K562 (cell line): ENCODE results near the gene CHRNA3. TPM values are rescaled to one million over a fixed set of nuclear protein-coding genes. Genes with fewer than 3 reads are reported as not detected.

Experiments used
- CBX8 ChIP-seq: fragments of 200-600 bp; sonication (generic); IDR thresholded peaks from 2 replicates; pipeline ENCODE4 v1.6.1; 2012; ENCODE audit warnings: borderline replicate concordance, mixed run types, low read depth, mild to moderate bottlenecking, moderate library complexity, mixed read lengths, low read length, control low read depth, inconsistent platforms; ENCODE audit not compliant: poor library complexity, severe bottlenecking; ENCODE audit errors: extremely low read depth
- CREM ChIP-seq: IDR thresholded peaks from 2 replicates; pipeline ENCODE4 v1.6.1; 2014; ENCODE audit warnings: antibody characterized with exemption, low read depth
- E2F1 ChIP-seq: sonication (generic); formaldehyde crosslinking; IDR thresholded peaks from 2 replicates; pipeline ENCODE4 v1.8.1; 2023; ENCODE audit warnings: mild to moderate bottlenecking, missing genetic modification reagents, moderate library complexity
- FUS ChIP-seq: fragments of 200-400 bp; formaldehyde crosslinking; optimal IDR thresholded peaks from 2 replicates; pipeline ENCODE3; 2017; ENCODE audit warnings: low read depth, low read length
- GATA2 ChIP-seq: sonication (generic); formaldehyde crosslinking; IDR thresholded peaks from 2 replicates; pipeline ENCODE4 v1.4.0; 2020; ENCODE audit warnings: mild to moderate bottlenecking, missing genetic modification reagents
- HDAC3 ChIP-seq: fragments of 450-650 bp; IDR thresholded peaks from 2 replicates; pipeline ENCODE4 v1.6.1; 2018; ENCODE audit warnings: borderline replicate concordance, mild to moderate bottlenecking, moderate library complexity; ENCODE audit not compliant: partially characterized antibody
- HINFP ChIP-seq: fragments of 450-650 bp; conservative IDR thresholded peaks from 2 replicates; pipeline ENCODE4 v1.6.1; 2016; ENCODE audit warnings: missing genetic modification characterization, low read depth, mild to moderate bottlenecking, control low read depth, missing compliant biosample characterization
- HNRNPK ChIP-seq: fragments of 200-400 bp; formaldehyde crosslinking; IDR thresholded peaks from one replicate; pipeline ENCODE4 v1.6.1; 2018; ENCODE audit warnings: mild to moderate bottlenecking, low read depth, low read length; ENCODE audit not compliant: poor library complexity, severe bottlenecking
- IFI16 ChIP-seq: fragments of 250-450 bp; sonication (Bioruptor Pico); IDR thresholded peaks from 2 replicates; pipeline ENCODE4 v2.1.2; 2022; ENCODE audit warnings: mild to moderate bottlenecking, inconsistent platforms
- KDM5B ChIP-seq: fragments of 200-600 bp; sonication (generic); IDR thresholded peaks from 2 replicates; pipeline ENCODE4 v1.6.1; 2012; ENCODE audit warnings: low read depth, mild to moderate bottlenecking, moderate library complexity, low read length, control low read depth, inconsistent platforms; ENCODE audit not compliant: insufficient replicate concordance
- LCOR ChIP-seq: sonication (generic); formaldehyde crosslinking; IDR thresholded peaks from 2 replicates; pipeline ENCODE4 v1.8.0; 2022; ENCODE audit warnings: mild to moderate bottlenecking, missing genetic modification reagents
- RBBP5 ChIP-seq: fragments of 200-600 bp; sonication (generic); IDR thresholded peaks from 2 replicates; pipeline ENCODE4 v1.6.1; 2012; ENCODE audit warnings: borderline replicate concordance, mild to moderate bottlenecking, low read length, control low read depth, inconsistent platforms; ENCODE audit not compliant: insufficient read depth, poor library complexity, severe bottlenecking
- SIRT6 ChIP-seq: IDR thresholded peaks from one replicate; pipeline ENCODE4 v1.6.1; 2012; ENCODE audit warnings: low read depth, mild to moderate bottlenecking, control low read depth, inconsistent platforms, low read length, moderate library complexity
- SRSF1 ChIP-seq: fragments of 200-400 bp; formaldehyde crosslinking; IDR thresholded peaks from 2 replicates; pipeline ENCODE4 v1.6.1; 2017; ENCODE audit warnings: mild to moderate bottlenecking, low read depth, low read length, moderate library complexity
- SRSF9 ChIP-seq: fragments of 200-400 bp; formaldehyde crosslinking; IDR thresholded peaks from 2 replicates; pipeline ENCODE4 v1.6.1; 2017; ENCODE audit warnings: low read depth, low read length, borderline replicate concordance
- TEAD4 ChIP-seq, 2 experiments: sonication (generic) in 1 of 2; formaldehyde crosslinking in 1 of 2; IDR thresholded peaks; 2 replicates each; pipeline versions ENCODE4 v1.6.1 to v1.8.0; 2012 to 2022; ENCODE audit warnings: borderline replicate concordance in 1 of 2, inconsistent platforms in 1 of 2, low read length in 1 of 2, mild to moderate bottlenecking in 1 of 2, missing genetic modification reagents in 1 of 2
- THRAP3 ChIP-seq: fragments of 450-650 bp; IDR thresholded peaks from 2 replicates; pipeline ENCODE4 v1.6.1; 2016; ENCODE audit warnings: mild to moderate bottlenecking, inconsistent platforms, borderline replicate concordance
- YBX1 ChIP-seq: fragments of 450-650 bp; IDR thresholded peaks from 2 replicates; pipeline ENCODE4 v1.7.1; 2016; ENCODE audit warnings: mild to moderate bottlenecking
- ZNF277 ChIP-seq: fragments of 250-450 bp; sonication (Bioruptor Pico); IDR thresholded peaks from 2 replicates; pipeline ENCODE4 v1.8.0; 2022; ENCODE audit warnings: inconsistent platforms, mild to moderate bottlenecking, moderate library complexity, borderline replicate concordance
- ZNF699 ChIP-seq: fragments of 250-450 bp; sonication (Bioruptor Pico); IDR thresholded peaks from 2 replicates; pipeline ENCODE4 v1.8.0; 2021; ENCODE audit warnings: mild to moderate bottlenecking, moderate library complexity; ENCODE audit not compliant: insufficient replicate concordance
- polyA plus RNA-seq, 8 experiments: library from polyadenylated mRNA; depleted of rRNA in 4 of 8; stranded (reverse) in 5 of 8; unstranded in 3 of 8; fragments of >200 nt; fragmentation: Nextera tagmentation in 2 of 8; fragmentation: Illumina TruSeq in 1 of 8; extraction: Ambion mirVana in 2 of 8; extraction: Trizol in 1 of 8; gene quantifications; 2 replicates each; pipeline versions ENCODE4 v1.2.1 to v1.2.3, GENCODE V29; 2011 to 2014; ENCODE audit warnings: inconsistent platforms in 1 of 8, missing spikeins in 1 of 8
- total RNA-seq, 7 experiments: library from RNA; depleted of rRNA in 6 of 7; stranded (reverse); fragments of >200 nt in 6 of 7; fragmentation: Illumina TruSeq in 2 of 7; extraction: Trizol in 2 of 7; gene quantifications; 2 replicates each; pipeline versions ENCODE4 v1.2.1 to v1.2.3, GENCODE V29; 2011 to 2021; ENCODE audit warnings: low replicate concordance in 1 of 7
- TF ChIP-seq, protein P1 (sequence below): fragments of 450-650 bp; conservative IDR thresholded peaks from 2 replicates; pipeline ENCODE4 v1.6.1; 2016; ENCODE audit warnings: missing genetic modification characterization, low read depth, mild to moderate bottlenecking, missing compliant biosample characterization, moderate library complexity

CHRNA3 gene
- total and polyA plus RNA-seq, 9 of the 15 experiments (the other 6 are each of a cell fraction or from before 2014, with no cell fraction given), result 0.01 TPM; not detected in 8

DNA sequence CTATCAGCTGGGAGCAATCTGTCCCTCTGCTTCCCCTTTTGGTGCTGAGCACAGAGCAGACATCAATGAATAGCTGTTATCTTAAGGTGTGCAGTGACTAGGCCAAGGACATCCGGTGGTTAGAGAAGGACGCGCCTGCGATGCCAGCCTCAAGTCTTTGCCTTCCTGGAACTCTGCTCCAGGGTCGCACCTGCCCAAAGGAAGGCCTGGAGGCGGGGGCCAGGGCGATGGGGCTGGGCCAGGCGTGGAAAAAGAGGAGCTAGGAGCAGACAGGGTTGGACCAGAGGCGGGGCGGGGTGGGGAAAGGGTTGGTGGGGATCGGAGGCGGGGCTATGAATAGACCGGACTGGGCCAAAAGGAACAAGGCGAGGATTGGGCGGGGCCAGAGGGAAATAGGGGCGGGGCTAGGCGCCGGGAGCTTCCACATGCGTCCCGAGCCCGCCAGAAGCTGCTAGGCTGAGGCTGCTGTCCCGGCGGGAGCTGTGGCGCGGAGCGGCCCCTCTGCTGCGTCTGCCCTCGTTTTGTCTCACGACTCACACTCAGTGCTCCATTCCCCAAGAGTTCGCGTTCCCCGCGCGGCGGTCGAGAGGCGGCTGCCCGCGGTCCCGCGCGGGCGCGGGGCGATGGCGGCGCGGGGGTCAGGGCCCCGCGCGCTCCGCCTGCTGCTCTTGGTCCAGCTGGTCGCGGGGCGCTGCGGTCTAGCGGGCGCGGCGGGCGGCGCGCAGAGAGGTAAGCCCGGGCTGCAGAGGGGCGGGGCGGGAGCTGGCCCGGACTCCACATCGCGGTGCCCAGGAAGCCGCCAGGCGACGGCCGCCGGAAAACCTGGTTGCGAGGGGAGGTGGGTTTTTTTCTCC lies 55.5 kb downstream of the CHRNA3 start, which contains the start of gene CHRNA5 (continued):
- TF ChIP-seq IFI16 (CRISPR knock-in tag) (no peak), SRSF9 (no peak), SRSF1 (no peak), HDAC3 (no peak), CBX8 (no peak), FUS (no peak), YBX1 (no peak), SIRT6 (no peak), THRAP3 (no peak), ZNF699 (CRISPR knock-in tag) (no peak), HINFP (no peak), LCOR (CRISPR knock-in tag) (no peak), TEAD4 (IDR thresholded peaks at IDR 0.05; ENCODE audit: low read length) (peak; percentile 81), TEAD4 (CRISPR knock-in tag; IDR thresholded peaks at IDR 0.05; ENCODE audit: borderline replicate concordance) (no peak), ZNF277 (no peak), CREM (peak; percentile 13; the same call in 1 of the 2 replicates), KDM5B (no peak), E2F1 (CRISPR knock-in tag) (no peak), HNRNPK (no peak), GATA2 (peak; percentile 71), RBBP5 (peak; percentile 6)
- TF ChIP-seq, protein P1, sequence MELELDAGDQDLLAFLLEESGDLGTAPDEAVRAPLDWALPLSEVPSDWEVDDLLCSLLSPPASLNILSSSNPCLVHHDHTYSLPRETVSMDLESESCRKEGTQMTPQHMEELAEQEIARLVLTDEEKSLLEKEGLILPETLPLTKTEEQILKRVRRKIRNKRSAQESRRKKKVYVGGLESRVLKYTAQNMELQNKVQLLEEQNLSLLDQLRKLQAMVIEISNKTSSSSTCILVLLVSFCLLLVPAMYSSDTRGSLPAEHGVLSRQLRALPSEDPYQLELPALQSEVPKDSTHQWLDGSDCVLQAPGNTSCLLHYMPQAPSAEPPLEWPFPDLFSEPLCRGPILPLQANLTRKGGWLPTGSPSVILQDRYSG (tag), result no peak
